GM18873 (cell line): Measurements from ENCODE around the gene COL11A2.
A peak's percentile ranks its signal among the peaks of the same experiment; 100 is the strongest.

Source experiments
- ATAC-seq: cut with Tn5 transposase; IDR thresholded peaks from one replicate; pipeline ENCODE4 v1.9.1; 2021; ENCODE audit warnings: mild to moderate bottlenecking, moderate library complexity, moderate number of reproducible peaks; ENCODE audit not compliant: unreplicated experiment, low FRiP score

Gene COL11A2

GRCh38 chr6:33206864-33207551 lies 14.7 kb upstream of the COL11A2 start:
- no peak for ATAC-seq

DNA sequence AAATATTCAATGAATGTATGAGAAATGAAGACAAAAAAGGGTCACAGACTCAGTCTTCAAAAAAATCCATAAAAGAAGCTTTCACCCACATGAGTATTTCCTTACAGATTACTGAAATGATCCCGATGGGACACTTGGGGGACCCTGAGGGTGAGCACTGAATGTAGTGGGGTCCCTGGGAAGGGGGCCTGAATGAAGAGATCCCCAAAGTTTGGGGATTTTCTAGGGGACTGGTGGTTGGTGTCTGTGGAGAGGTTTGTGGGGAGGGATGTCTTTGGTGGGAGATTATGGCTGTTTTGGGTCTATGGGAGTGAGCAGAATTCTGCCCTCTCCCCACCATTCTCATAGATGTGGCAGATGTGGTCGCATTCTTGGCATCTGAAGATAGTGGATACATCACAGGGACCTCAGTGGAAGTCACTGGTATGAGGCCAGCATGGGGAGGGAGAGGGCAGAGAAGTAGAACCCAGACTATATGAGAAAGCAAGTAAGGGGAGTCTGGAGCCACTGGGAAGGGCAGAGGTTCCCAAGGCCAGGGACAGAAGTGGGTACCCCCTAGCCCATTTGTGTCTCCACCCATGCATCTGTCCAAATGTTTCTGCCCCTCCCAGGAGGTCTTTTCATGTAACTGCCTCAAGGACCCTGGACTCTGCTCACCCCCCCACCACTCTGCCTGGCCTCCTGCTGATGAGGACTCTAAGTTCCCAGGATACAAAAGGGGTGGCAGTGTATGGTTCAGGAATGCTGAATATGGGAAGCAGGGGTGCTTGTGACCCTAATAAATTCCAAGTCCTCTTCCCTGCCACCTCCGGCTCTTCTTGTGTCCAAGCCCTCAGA lies 14.0 kb upstream of the COL11A2 start:
- no peak for ATAC-seq

DNA sequence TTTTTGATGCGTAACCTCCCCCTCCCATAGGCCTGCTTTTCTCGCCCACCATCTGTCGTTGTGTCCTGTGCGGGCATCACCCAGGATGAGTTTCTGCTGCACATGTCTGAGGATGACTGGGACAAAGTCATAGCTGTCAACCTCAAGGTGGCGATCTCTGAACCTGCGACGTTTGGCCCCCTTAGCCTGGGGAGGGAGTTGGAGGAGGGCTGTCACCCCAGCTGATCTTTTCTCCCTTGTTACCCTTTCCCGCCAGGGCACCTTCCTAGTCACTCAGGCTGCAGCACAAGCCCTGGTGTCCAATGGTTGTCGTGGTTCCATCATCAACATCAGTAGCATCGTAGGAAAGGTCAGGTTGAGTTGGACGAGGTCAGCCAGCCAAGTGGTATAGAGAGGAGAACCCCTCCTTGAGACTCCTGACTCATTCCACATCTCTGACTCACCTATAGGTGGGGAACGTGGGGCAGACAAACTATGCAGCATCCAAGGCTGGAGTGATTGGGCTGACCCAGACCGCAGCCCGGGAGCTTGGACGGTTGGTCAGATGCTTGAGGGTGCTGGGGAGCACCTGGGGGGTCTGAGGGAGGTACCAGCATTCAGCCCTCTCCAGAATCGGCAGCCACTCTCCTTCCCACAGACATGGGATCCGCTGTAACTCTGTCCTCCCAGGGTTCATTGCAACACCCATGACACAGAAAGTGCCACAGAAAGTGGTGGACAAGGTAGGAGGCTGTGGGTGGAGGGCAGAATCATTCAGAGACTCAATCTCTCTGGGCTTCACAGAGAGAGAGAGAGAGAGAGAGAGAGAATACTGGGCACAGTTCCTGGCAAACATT lies 13.1 kb upstream of the COL11A2 start:
- ATAC-seq: no peak

- ATAC-seq: peak; percentile 33
Observed at GRCh38 chr6:33204415-33205190, 12.3 kb upstream of the COL11A2 start, which contains the start of gene HSD17B8. HSD17B8 (plus strand) TSS chr6:33204655; CDS start chr6:33204669, 14 bp downstream.

DNA sequence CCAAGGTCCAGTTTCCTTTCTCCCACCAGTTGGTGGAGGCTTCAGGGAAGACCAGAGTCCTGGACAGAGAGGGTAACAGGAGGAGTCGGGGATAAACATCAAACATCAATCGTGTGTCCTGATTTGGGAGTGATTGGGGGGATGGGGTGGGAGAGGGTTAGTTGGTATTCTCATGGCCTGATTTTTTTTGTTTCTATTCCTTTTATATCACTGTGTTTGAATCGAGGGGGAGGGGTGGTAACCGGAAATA lies 11.8 kb upstream of the COL11A2 start:
- no peak for ATAC-seq

DNA sequence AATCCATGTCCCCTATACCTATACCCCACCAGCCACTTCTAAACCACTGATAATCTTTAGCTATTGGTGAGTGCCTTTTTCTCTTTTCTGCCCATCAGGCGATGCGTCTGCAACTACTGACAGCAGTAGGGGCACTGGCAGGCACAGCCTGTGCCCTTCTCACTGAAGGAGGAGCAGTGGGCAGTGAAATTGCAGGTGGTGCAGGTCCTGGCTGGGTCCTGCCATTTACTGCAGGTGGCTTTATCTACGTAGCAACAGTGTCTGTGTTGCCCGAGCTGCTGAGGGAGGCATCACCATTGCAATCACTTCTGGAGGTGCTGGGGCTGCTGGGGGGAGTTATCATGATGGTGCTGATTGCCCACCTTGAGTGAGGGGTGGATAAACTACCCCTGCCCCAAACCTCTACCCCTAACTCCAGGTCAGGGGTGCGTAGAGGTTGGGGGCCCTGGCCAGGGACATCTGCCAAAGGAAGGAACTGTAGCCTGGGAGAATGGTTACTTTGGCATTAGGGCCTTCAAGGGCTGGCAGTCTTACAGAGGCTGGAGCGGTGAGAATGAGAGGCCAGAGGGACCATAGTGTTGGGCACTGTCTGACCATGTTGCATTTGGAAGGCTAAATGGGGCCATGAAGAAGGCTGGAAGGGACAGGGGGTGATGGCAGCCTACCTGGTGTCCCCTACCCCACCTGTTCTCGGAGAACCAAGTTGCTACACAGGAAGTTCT lies 11.3 kb upstream of the COL11A2 start:
- ATAC-seq: no peak

DNA sequence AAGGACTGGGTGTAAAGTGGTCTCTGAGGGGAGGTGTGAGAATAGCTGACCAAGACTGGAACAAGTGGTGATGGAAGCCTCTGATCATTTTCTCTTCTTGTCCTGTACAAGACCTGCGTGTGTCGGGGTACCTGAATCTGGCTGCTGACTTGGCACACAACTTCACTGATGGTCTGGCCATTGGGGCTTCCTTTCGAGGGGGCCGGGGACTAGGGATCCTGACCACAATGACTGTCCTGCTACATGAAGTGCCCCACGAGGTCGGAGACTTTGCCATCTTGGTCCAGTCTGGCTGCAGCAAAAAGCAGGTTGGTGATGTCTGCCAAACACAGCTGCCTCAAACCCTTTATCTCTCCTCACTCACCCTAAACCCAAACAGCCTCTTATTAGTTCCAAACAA lies 10.5 kb upstream of the COL11A2 start:
- no peak for ATAC-seq

DNA sequence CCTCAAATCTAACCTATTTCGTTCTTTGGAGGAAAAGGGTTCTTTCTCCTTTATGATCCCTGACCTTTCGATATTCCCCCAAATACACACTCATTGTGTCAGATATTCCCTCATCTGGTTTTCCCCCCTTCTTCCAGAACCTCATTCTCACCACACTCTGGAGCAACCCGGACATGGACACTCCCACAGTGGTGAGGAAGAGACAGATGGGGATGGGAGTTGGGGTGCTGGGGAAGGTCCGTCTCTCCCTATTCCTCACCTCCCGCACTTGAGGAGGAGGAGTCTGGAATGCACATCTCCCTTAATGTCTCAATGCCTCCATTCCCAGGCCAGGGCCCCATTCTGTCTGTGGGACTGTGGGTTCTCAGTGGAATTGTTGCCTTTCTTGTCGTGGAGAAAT lies 9.7 kb upstream of the COL11A2 start:
- ATAC-seq: no peak

- ATAC-seq: no peak
Observed at GRCh38 chr6:33201147-33201545, 8.9 kb upstream of the COL11A2 start.

- ATAC-seq: peak; percentile 42
Observed at GRCh38 chr6:33200219-33201146, 8.2 kb upstream of the COL11A2 start, which contains the start of the genes RXRB and SLC39A7. RXRB (minus strand) TSS chr6:33200665; CDS start chr6:33200476, 189 bp downstream. SLC39A7 (plus strand) TSS chr6:33200867; CDS start chr6:33201246, 379 bp downstream.

DNA sequence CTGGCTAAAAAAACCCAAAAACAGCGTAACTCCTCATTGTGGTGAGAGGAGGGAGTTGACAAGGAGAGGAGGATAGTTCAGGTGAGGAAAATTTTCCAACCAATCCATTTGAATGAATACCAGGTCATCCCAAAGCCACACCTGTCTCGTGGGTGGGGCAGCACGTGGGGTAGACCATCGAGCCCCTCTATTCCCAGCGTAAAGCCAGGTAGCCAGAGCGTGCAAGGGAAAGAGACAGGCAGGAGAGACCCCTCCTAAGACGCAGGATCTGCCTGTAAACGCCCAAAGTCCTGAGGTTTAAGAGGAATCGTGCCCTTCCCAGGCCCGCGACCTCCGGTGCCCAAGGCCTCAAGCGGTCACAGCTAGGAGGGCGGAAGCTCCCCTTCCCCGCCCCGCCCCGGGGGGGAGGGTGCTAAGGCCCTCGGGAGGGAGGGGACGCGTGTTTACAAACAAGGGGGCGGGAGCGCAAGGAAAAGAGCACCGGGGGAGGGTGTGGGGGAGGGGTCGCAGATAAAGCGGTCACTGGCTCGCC lies 7.5 kb upstream of the COL11A2 start:
- ATAC-seq: peak; percentile 19

- no peak for ATAC-seq
Observed at GRCh38 chr6:33198853-33199436, 6.7 kb upstream of the COL11A2 start.

- ATAC-seq: no peak
Observed at GRCh38 chr6:33198159-33198852, 6.0 kb upstream of the COL11A2 start.

- ATAC-seq: no peak
Observed at GRCh38 chr6:33197431-33198048, 5.3 kb upstream of the COL11A2 start.

- no peak for ATAC-seq
Observed at GRCh38 chr6:33195304-33196165, 3.3 kb upstream of the COL11A2 start.

GRCh38 chr6:33194431-33194979 lies 2.2 kb upstream of the COL11A2 start:
- no peak for ATAC-seq
